Parathyroid adenoma (tissue), 2 donors: ENCODE results near the gene LAMA3.

Experiments
- H2AFZ ChIP-seq: fragments of 300-600 bp; sonication (generic); one replicate; pipeline ENCODE4 v1.7.0; 2017; ENCODE audit warnings: antibody characterized with exemption, mild to moderate bottlenecking
- H3K27ac ChIP-seq: fragments of 300-600 bp; sonication (generic); one replicate; pipeline ENCODE4 v1.7.0; 2017
- H3K27me3 ChIP-seq: fragments of 300-600 bp; sonication (generic); one replicate; pipeline ENCODE4 v1.7.0; 2017; ENCODE audit warnings: low read length; ENCODE audit not compliant: control insufficient read depth, insufficient read depth
- H3K36me3 ChIP-seq: fragments of 300-600 bp; sonication (generic); one replicate; pipeline ENCODE4 v1.7.0; 2017; ENCODE audit warnings: low read length; ENCODE audit not compliant: control insufficient read depth, insufficient read depth
- H3K4me1 ChIP-seq: fragments of 300-600 bp; sonication (generic); one replicate; pipeline ENCODE4 v1.7.0; 2017; ENCODE audit warnings: control low read depth
- H3K4me2 ChIP-seq: fragments of 300-600 bp; sonication (generic); one replicate; pipeline ENCODE4 v1.7.0; 2017; ENCODE audit warnings: low read length
- H3K4me3 ChIP-seq: fragments of 300-600 bp; sonication (generic); one replicate; pipeline ENCODE4 v1.7.0; 2017; ENCODE audit warnings: low read depth, low read length
- H3K79me2 ChIP-seq: fragments of 300-600 bp; sonication (generic); one replicate; pipeline ENCODE4 v1.7.0; 2017; ENCODE audit warnings: control low read depth
- H3K9ac ChIP-seq: fragments of 300-600 bp; sonication (generic); one replicate; pipeline ENCODE4 v1.7.0; 2017; ENCODE audit warnings: mild to moderate bottlenecking
- H3K9me3 ChIP-seq: fragments of 300-600 bp; sonication (generic); one replicate; pipeline ENCODE4 v1.7.0; 2017; ENCODE audit warnings: low read length; ENCODE audit not compliant: control insufficient read depth
- TF ChIP-seq, protein P1 (sequence below): fragments of 300-600 bp; sonication (generic); IDR thresholded peaks from one replicate; pipeline ENCODE4 v1.7.0; 2017; ENCODE audit warnings: antibody characterized with exemption, mild to moderate bottlenecking
- donor health status: primary hyperparathyroidism.

Gene LAMA3

DNA sequence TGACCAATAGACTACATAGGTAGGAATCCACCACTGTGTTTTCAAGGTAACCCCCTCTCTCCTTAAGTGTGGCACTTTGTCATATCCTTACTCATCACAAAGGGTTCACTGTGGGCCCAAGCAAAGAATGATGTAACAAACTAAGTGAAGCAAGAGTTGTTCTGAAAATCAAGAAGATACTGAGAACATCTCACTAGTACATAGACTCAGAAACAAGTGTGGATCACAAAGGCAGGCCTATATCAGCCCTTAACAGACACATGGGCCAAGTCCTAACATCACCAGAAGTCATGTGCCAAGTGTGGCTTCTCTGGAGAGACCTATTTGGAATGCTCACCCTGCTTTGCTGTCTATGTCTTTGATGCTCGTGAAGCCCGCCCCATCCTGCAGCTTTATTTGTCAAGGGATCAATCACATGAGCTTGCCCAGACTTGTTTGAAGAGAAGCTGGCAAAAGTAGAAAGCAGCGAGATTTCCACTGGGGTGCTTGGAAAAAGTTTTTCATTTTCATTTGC, 194.1 kb downstream of the LAMA3 start:
- H3K9ac ChIP-seq: no peak overlapping the region
- H3K79me2 ChIP-seq: no peaks in the 10 kb centered on the region
- H2AFZ ChIP-seq: no peak overlapping the region
- peaks cover 25% of the 10 kb centered on the region for H3K4me1 ChIP-seq
- H3K36me3 ChIP-seq: no peaks in the 10 kb centered on the region
- no peak overlapping the region for H3K27ac ChIP-seq
- H3K27me3 ChIP-seq: no peaks in the 10 kb centered on the region
- H3K4me2 ChIP-seq: no peak overlapping the region
- H3K4me3 ChIP-seq: no peak overlapping the region
- H3K9me3 ChIP-seq: no peaks in the 10 kb centered on the region
- TF ChIP-seq, protein P1, sequence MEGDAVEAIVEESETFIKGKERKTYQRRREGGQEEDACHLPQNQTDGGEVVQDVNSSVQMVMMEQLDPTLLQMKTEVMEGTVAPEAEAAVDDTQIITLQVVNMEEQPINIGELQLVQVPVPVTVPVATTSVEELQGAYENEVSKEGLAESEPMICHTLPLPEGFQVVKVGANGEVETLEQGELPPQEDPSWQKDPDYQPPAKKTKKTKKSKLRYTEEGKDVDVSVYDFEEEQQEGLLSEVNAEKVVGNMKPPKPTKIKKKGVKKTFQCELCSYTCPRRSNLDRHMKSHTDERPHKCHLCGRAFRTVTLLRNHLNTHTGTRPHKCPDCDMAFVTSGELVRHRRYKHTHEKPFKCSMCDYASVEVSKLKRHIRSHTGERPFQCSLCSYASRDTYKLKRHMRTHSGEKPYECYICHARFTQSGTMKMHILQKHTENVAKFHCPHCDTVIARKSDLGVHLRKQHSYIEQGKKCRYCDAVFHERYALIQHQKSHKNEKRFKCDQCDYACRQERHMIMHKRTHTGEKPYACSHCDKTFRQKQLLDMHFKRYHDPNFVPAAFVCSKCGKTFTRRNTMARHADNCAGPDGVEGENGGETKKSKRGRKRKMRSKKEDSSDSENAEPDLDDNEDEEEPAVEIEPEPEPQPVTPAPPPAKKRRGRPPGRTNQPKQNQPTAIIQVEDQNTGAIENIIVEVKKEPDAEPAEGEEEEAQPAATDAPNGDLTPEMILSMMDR: no peak

DNA sequence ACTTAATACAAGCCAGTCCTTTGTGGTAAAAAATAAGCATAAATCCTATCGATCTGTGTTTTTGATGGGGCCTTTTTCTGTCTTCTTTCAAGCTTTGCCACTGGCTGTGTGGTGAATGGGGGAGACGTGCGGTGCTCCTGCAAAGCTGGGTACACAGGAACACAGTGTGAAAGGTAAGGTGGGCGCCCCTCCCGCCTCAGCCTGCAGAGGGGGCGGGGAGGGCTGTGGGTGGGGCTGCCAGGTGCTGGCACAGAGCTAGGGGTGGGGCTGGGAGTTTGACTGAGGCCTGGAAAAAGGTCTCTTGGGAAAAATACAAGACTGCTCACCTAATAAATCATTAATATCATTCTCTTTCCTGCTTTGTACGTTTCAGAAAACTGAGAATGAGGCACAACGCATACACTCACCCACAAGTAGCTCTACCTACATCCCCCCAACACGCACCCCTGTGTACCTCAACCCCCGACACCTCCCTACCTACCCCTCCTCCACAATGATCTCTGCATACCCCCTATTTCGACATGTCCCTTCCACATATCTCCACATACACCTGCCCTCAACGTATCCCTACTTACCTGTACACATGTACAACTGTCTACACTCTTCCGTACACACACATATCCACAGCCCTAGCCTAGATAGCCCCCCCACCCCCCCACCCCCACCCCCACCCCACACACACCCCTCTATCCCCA, 195.6 kb downstream of the LAMA3 start:
- no peak overlapping the region for H3K4me2 ChIP-seq
- H2AFZ ChIP-seq: peak overlapping the region; percentile 67
- H3K27ac ChIP-seq: peak overlapping the region; percentile 74
- no peak overlapping the region for H3K9ac ChIP-seq
- no peak overlapping the region for H3K4me3 ChIP-seq
- TF ChIP-seq, protein P1: no peak
- no peaks in the 10 kb centered on the region for H3K9me3 ChIP-seq
- H3K4me1 ChIP-seq: peaks cover 25% of the 10 kb centered on the region
- H3K79me2 ChIP-seq: no peaks in the 10 kb centered on the region
- H3K36me3 ChIP-seq: no peaks in the 10 kb centered on the region
- H3K27me3 ChIP-seq: no peaks in the 10 kb centered on the region

DNA sequence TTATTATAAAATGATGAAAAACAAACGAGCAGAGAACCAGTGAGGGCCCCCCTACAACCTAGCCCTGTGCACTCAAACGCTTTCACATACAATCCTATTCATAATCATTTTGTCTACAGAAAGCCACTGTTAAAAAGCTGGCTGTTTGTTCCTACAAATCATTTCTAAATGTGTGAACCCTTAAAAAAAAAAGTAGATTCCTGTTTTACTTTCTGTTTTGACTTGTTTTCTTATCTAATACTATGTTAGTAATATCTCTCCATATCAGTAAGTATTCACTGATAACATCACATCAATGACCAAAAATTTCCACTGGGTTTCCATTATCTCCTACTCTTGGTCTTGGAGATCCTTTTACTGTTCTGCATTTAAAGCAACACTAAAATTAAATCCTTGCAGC, 196.5 kb downstream of the LAMA3 start:
- no peaks in the 10 kb centered on the region for H3K36me3 ChIP-seq
- TF ChIP-seq, protein P1: no peak
- H3K79me2 ChIP-seq: no peaks in the 10 kb centered on the region
- no peaks in the 10 kb centered on the region for H3K9me3 ChIP-seq
- no peak overlapping the region for H3K4me3 ChIP-seq
- H3K9ac ChIP-seq: no peak overlapping the region
- peaks cover 25% of the 10 kb centered on the region for H3K4me1 ChIP-seq
- no peak overlapping the region for H2AFZ ChIP-seq
- no peaks in the 10 kb centered on the region for H3K27me3 ChIP-seq
- no peak overlapping the region for H3K4me2 ChIP-seq
- H3K27ac ChIP-seq: no peak overlapping the region

DNA sequence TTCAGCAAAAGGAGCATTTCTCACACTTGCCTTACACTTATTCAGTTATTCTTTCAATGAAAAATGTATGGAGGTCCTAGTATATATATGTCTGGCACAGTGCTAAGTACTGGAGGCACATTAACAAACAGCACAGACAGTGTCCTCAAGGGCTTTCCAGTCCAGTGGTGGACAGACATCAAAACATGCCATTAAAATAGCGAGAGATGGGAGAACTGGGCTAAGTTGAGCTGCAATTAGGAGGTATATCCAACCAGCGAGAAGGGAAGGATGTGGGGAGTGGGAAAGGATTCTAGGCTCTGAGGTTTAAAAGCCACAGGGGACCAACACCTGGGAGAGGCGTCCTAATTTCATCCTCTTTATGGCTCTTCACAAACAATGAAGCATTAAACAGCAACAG, 197.8 kb downstream of the LAMA3 start:
- no peak overlapping the region for H2AFZ ChIP-seq
- no peaks in the 10 kb centered on the region for H3K9me3 ChIP-seq
- no peaks in the 10 kb centered on the region for H3K36me3 ChIP-seq
- peaks cover 14% of the 10 kb centered on the region for H3K4me1 ChIP-seq
- no peak overlapping the region for H3K4me2 ChIP-seq
- H3K9ac ChIP-seq: no peak overlapping the region
- TF ChIP-seq, protein P1: no peak
- no peaks in the 10 kb centered on the region for H3K27me3 ChIP-seq
- no peaks in the 10 kb centered on the region for H3K79me2 ChIP-seq
- H3K4me3 ChIP-seq: no peak overlapping the region
- H3K27ac ChIP-seq: no peak overlapping the region

DNA sequence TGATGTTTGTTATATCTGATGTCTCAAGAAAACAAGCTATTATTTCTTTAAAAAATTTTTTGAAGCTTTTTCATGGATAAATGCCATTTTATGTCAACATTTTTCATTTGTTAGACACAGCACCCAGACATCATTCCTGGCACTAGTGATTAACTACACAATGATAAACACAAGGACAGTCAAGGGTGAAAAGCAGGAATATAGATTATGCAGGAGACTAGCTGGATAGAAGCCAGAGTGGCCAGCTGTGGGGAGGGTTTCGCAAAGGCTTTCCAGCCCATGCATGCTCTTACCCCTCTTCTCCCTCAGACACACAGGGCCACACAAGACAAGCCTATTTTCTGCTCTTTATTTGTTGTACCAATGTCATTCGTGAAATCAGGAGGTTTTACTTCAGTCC, 198.2 kb downstream of the LAMA3 start:
- Histone ChIP-seq H3K4me2 (no peak overlapping the region), H3K9ac (no peak overlapping the region), H3K79me2 (no peaks in the 10 kb centered on the region), H2AFZ (no peak overlapping the region), H3K36me3 (no peaks in the 10 kb centered on the region), H3K27me3 (no peaks in the 10 kb centered on the region), H3K4me3 (no peak overlapping the region), H3K27ac (no peak overlapping the region), H3K4me1 (peaks cover 14% of the 10 kb centered on the region), H3K9me3 (no peaks in the 10 kb centered on the region)
- TF ChIP-seq, protein P1: no peak
